HG03045 (cell line): Measurements from ENCODE around the gene RNF217.

ENCODE experiments used
- ATAC-seq: cut with Tn5 transposase; IDR thresholded peaks from one replicate; pipeline ENCODE4 v1.9.1; 2021; ENCODE audit warnings: mild to moderate bottlenecking, moderate library complexity; ENCODE audit not compliant: unreplicated experiment

RNF217 gene

DNA sequence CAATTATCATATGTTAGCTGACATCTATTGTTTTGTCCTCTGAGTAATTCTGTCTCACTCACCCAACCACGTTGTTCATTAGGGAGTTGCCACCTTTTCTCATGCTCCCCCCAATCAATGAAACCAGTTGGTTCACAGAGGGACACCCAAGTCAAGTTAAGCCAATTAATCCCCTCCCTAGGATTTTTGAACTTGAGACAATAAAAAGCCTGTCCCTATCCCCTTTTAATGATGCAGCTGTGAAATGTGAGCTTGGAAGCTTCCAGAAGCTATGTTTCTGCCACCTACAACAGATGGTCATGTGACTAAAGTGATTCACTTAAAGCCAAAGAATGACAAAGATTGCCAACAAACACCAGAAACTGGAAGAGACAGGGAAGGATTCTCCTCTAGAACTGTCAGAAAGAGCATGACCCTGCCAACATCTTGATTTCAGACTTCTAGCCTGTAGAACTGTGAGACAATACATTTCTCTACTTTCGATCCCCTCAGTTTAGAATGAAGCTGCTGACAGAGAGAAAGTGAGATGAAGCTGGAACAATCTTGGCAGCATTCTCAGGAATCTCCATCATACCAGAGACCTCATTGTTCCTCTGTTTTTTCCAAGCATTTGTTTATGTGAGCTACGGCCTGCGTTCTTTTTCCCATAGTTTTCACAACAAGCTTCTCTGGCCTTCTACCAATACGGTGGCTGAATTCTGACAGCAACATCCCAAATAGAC is 133.5 kb downstream of the RNF217 start:
- ATAC-seq: no peak

DNA sequence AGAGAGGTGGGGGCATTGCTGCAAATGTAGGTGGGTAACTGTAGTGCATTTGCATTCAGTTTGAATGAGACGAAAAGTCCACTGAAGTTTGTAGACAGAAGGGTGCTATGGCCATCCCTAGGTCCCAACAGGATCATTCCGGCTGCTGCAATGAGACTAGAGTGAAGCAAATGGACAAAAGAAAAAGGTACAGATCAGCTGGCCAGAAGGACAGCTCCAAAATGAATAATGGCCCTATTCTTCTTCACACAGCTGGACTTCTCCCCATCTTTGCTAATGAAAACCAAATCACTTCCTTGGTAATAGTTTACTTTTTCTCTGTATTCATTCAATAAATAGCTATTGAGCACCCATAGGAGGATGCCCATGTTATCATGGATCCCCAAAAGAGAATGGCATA is 134.9 kb downstream of the RNF217 start:
- ATAC-seq: no peak

DNA sequence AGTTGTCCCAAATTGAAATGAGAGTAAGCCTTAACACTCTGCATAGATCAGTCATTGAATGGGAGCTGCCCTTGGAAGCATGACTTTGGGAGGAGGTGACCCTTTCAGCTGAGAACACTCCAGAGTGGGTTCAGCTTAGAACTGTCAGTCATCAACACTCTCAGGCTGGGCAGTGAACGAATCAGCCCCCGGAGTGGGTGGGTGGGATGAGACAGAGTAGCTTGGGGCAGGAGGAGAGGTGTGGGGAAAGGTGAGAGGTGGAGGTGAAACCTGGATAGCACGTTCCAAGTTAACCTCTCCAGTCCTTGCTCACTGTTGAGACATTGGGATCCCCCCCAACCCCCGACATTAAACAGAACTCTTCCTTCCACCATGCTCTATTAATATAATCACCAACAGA is 136.0 kb downstream of the RNF217 start:
- ATAC-seq: no peak

DNA sequence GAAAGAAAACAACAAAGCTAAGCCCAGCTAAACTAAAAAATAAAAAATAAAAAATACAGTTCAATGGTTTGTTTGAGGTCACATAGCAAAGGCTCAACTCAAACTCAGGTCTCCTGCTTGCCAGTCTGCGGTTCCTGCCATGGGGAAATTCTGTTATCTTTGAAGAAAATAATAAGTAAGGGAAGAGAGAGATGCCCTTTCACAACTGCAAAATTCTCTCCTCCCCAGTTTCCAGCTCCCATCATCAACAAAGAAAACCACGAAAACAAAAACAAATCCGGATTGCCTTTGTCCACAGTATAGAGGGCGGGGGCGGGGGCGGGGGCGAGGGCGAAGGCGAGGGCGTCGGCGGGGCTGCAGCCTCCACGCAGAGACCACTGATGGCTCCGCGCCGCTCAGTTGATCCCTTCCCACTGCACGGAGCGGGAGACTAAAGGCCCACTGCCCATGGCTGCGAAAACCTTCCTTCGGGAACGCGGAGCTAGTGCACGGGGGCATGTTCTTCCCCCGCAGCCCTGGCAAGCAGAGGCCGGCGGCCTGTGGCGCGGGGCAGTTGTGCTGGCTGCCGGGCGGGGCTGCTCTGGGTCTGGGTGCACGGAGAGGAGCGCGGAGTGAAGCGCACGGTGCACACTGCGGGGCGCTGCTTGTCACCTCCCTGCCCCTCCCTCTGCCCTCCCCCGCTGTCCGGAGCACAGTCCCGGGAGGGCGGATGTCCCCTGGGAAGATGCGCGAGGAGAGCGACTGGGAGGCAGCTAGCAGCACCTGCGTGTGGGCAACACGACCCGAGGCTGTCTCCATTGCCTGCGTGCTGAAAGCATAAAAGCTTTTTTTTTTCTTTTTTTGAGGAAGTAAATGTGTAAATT is 137.2 kb downstream of the RNF217 start:
- ATAC-seq: no peak

DNA sequence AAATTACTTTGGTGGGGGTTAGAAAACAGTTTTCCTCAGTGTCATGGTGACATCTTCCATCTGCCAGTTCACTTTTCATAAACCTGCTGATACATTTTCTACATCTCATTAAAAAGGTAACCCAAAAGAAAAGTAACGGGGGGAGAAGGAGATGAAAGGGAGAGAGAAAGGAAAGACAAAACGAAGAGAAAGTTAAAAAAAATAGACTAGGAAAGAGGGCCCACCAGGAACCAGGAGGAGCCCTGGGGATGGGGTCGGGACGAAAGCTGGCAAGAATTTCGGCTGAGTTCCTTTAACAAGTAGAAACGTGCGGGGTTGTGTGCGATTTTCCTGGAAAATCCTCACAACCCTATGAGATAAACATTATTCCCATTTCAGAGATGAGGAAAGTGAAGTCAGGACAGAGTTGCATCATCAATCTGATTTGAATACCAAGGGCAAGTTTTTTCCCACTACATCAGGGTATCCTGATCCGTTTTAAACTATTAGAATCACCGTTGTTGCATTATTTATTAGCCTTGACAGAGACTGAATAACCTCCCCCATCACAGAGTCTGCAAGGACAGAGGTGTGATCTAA is 137.9 kb downstream of the RNF217 start:
- no peak for ATAC-seq

DNA sequence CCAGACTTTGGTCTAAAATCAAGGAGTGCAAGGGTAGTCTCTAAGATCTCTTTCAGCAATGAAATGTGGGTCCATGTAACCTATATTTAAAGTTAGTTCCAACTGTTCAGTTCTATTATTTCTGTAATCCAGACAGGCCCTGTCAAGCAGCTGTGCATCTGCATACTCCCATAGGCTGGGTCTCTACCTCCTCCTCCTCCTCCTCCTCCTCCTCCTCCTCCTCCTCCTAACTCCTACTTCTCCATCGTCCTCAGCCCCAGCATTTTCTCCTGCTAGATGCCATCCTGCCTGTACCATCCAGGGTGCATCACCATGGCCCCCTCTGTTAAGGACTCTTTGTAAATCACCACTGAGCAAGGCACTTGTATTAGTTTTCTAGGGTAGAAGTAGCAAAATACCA is 138.9 kb downstream of the RNF217 start:
- ATAC-seq: no peak

DNA sequence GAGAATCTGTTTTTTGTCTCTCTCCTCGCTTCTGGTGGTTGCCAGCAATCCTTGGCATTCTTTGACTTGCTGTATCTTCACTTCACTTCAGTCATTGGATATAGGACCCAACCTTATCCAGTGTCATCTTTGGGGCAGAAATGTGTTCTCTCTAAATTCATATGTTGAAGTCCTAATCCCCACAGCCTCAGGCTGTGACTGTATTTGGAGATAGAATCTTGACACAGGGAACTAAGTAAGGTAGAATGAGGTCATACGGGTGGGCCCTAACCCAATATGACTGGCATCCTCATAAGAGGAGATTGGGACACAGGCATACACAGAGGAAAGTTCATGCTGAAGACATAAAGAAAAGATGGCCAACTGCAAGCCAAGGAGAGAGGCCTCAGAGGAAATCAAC is 139.4 kb downstream of the RNF217 start:
- ATAC-seq: no peak

DNA sequence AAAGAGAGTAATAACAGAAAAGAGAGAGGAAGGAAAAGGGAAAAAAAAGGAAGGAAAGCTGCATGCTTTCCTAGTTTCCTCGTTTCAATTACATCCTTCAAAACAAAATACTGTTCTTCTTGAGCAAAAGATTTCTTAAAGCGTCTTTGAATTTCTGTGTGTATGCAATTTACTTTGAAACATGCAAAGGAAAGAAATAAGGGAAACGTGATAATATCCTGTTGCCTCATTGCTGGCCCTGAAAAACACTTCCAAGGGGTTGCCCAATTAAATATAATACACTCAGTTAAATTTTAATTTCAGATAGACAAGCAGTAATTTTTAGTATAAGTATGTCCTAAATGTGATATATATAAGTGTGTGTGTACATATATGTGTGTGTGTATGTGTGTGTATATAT is 140.2 kb downstream of the RNF217 start:
- ATAC-seq: no peak

DNA sequence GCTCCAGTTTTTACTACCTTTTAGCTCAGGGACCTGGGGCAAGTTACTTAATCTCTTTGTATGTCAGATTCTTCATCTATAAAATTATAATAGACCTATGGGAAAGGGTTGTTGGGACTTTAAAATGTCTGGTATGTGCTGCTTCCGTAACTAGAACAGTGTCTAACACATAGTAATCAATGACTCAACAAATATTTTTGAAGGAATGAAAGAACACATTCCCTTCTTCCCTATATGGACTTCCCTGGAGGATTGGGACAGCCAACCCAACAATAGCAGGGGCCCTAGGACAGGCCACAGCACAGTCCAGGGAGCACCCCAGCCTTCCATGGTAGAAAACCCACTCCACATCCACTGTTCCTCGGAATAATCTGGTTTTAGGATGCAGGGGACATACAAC is 140.7 kb downstream of the RNF217 start:
- no peak for ATAC-seq

DNA sequence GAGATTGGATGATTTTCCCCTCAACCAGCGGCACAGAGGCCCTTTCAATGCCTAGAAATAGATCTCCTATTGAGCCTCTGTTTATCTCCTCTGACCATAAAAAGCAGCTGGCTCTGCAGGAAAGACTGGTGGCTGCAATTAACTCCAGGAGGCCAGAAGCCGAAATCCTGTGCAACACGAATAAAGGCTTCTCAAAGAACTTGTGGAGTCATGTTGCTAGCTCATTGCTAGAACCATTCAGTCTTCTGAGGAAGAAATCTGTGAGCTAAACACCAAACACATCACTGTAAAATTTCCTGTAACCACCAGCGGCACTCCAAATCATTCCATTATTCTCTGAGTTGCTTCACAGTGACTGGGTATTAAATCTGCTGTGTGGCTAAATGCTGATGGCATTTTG is 142.2 kb downstream of the RNF217 start:
- ATAC-seq: no peak

DNA sequence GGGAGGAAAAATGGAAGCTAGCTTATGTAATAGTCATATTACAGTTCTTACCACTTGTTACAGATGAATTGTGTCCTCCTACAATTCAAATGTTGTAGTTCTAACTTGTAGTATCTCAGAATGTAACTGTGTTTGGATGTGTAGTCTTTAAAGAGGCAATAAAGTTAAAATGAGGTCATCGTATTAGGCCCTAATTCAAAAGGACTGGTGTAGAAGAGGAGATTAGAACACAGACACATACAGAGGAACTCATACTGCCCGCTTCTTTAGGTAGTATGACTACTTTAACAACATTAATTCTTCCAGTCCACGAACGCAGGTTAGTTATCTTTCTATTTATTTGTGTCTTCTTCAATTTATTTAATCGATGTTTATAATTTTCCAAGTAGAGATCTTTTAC is 144.8 kb downstream of the RNF217 start:
- ATAC-seq: no peak

DNA sequence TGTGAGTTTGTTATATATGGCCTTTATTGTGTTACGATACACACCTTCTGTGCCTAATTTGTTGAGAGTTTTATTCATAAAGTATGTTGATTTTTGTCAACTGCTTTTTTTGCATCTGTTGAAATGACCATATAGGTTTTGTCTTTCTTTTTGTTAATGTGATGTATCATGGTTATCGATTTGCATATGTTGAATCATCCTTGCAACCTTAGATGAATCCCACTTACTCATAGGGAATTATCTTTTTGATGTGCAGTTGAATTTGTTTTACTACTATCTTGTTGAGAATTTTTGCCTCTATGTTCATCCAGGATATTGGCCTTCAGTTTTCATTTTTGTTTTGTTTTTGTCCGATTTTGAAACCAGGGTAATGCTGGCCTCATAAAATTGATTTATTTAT is 145.7 kb downstream of the RNF217 start:
- no peak for ATAC-seq

DNA sequence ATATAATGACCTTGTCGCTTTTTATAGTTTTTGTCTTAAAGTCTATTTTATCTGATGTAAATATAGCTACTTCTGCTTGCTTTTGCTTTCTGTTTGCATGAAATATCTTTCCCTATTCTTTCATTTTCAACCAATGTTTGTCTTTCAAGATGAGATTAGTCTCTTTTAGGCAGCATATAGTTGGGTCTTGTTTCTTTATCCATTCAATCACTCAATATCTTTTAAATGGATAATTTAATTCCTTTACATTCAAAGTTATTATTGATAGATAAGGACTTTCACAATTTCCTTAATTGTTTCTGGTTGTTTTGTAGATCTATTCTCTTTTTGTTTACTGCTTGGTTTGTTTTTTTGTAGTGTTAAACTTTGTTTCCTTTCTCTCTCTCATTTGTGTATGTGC is 147.8 kb downstream of the RNF217 start:
- no peak for ATAC-seq

DNA sequence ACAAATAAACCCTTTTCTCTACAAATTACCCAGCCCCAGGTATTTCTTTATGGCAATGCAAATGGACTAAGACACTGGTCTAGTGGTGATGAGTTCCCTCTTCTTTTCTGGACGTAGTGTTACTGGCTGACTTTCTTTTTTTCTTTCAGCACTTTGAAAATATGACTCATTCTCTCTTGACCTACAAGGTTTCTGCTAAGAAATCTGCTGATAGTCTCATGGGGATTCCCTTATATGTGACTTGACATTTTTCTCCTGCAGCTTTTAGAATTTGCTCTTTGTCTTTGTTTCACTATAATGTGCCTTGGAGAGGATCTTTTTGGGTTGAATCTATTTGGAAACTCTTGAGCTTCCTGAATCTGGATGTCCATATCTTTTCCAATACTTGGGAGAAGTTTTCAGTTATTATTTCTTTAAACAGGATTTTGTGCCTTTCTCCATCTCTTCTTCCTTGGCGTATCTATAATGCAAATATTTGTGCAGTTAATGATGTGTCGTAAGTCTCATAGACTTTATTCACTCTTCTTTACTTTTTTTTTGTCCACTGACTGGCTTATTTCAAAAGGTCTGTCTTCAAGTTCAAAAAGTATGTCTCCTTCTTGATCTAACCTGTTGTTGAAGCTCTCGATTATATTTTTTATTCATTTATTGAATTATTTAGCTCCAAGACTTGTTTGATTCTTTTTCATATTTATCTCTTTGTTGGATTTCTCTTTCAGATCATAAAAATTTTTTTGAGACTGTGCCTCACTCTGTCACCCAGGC is 149.2 kb downstream of the RNF217 start:
- no peak for ATAC-seq

DNA sequence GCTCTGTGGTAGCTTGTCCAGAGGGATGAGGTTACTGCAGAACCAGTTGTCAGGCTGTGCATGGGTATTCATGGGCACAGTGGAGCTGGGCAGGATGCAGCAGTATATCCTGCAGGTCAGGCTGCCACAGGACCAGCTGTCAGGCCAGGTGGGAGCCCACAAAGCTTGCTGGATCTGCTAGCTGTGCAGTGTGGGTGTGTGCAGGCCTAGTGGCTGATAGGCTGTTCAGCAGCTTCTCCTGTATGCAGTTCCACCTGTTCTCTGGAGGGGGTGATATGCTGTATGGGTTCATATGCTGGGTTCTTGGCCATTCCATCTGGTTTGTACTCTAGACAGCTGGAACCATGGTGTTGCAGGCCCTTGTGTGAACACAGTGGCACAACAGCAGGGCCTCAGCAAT is 150.7 kb downstream of the RNF217 start:
- no peak for ATAC-seq

DNA sequence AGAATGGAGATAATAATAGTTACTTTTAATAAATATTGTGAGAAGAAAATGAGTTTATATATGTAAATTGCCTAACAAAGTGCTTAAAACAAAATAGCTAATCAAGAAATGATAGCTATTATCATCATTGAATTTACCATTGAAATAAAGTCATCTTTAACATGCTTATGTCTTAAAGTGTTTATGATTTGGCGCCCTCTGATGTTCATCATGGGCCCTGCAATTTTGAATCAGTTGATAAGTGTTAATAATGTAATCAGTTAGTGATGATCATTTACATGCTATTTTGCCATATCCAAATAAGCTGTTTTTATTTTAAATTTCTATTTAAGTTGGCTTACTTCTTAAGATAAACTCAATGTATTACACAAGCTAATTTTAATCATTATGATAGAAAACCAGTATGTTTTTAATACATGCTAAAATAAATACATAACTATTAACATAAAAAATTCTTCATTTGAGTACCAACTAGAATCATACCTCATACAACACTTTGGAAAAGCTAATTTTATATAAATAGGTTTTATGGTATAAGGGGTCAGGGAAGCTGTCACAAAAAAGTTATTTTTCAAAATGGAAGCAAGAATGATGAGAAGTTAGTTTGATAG is 152.1 kb downstream of the RNF217 start:
- no peak for ATAC-seq

DNA sequence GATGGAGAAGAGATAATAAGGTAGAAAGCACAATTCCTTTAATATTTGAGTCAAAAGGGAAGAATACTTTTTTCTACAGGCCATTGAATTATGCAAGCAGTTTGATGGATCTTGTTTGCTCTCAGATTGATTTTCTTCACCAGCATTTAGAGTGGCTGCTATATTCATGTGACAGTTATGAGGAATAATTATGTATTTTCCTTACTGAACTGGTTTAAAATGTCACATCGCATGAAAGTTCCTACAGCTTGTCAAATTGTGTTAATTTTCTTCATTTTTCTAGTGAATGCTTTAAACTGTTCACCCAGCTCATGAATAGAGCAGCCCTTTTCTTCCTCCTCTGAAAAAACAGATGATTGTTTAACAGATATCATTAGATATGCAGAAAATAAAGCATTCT is 153.9 kb downstream of the RNF217 start:
- ATAC-seq: no peak

DNA sequence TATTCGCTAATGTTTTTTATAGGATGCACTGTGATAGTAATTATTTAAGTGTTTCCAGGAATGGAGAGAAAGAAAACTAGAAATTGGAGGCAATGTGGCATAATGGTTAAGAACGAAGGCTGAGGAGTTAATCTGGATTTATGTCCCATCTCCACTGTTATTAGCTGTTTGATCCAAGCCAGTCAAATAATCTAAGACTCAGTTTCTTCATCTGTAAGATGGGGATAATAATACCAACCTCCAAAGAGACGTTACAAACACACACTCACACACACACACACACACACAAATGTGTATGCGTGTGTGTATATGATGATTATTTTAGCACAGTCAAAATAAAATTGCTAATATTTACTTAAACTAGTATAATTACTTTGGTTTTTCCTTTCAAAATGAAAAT is 154.5 kb downstream of the RNF217 start:
- no peak for ATAC-seq

DNA sequence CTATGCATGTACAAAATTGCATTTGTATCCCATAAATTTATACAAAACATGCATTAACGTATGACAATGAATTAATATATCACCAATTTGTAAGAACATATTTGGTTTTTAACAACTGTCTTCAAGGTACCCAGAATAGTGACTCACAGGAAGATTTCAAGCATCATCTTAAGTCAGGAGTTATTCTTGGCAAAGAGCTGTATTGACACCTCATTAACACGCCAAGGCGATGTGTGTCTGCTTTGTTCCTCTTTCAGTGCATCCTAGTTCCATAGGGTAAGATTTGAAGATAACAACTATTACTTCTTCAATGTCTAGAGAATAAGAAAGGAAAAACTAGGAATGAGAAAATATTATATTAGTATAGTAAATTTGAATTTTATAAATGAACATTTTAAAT is 155.6 kb downstream of the RNF217 start:
- ATAC-seq: no peak

DNA sequence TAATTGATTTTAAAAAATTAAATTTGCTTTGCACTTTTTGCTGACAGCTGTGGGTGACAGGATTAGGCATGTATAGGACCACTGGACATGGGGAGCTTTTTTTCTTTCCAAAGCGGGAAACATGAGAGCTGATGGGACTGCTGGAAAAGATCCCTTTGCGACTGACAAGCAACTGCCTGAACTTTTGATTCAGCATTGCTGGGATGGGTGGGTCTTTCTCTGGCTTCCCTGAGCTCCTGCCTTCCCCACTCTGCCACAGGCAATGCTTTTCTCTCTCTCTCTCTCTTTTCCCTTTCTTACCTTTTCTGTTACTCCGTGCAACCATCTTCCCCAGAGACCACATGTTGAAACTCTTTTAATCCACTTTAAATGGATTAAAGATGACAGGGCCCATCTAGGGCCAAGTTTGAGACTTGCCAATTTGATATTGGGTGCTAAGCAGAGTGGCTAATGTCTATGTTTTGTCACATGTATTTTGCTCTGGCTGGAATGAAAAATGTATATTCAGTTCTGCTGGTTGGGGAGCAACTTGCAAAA is 157.9 kb downstream of the RNF217 start:
- no peak for ATAC-seq

DNA sequence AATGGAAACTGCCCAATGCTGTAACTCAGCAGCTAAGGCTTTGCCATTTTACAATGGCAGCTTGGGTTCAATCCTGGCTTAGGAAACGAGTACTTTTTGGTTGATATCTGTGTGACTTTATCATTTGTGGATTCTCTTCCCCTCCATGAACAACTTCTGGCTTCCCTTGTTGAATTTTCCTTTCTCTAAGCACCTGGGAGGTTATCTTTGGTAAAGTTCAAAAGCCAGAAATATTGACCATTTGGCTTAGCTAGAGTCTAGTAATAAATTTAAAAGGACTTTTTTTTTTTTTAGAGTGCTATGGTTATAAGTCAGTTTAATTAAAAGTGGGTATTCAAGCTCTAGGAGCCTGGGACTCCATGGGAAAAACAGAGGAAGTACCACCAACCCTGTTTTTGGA is 159.7 kb downstream of the RNF217 start:
- ATAC-seq: no peak
